ENCODE data around the gene NODAL.

DNA sequence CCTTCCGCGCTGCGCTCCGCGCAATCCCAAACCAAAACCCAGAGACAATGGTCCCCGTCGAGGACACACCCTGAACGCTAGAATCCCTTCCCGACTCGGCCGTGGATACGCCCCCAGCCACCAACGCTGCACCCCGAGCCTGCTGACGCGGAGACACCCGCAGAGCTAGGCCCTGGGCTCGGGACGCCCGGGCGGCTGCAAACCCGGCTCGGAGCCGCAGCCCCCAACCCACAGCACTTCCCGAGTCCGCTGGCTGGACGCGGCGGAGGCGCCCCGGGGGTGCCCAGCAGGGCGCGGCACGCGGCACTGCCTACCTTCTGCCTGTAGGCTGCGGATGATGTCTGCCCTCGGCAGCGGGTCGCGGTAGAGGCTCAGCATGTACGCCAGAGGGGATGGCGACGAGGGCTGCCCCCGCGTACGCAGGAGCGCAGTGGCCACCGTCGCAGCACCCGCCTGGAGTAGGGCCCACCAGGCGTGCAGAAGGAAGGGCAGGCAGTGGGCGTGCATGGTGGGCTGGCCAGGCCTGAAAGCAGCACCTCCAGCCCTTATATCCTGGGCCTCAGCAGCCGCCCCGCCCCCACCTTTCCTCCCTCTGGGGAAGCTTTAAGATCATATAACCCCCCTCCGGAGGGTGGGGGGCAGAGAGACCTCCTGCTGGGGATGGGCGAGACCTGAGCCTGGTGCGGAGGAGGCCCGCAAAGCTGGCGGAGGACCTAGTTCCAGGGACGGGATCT is at the start of gene NODAL:
- no peak for TF ChIP-seq RARB (CRISPR knock-in tag; IDR thresholded peaks at IDR 0.05)
- TF ChIP-seq ARNTL (CRISPR knock-in tag; IDR thresholded peaks at IDR 0.05; ENCODE audit: borderline replicate concordance, low read depth) = no peak

Measured in SK-N-SH treated with all-trans-retinoic acid at 6 μM for 48 hours (cell line).